CD8-positive, alpha-beta memory T cell (primary cell): ENCODE results near the gene TMEM203. TPM values are rescaled to one million over a fixed set of nuclear protein-coding genes. Genes with fewer than 3 reads are reported as not detected.

Source experiments
- CTCF ChIA-PET: fragments of 350-600 bp; sonication (Branson Sonifier 250); formaldehyde crosslinking; loops from one replicate; lab custom pipeline; 2021; ENCODE audit warnings: antibody characterized with exemption; lab: Charles Lee
- POLR2A ChIA-PET: fragments of 350-600 bp; sonication (Branson Sonifier 250); formaldehyde crosslinking; loops from one replicate; lab custom pipeline; 2021; ENCODE audit warnings: antibody characterized with exemption; lab: Charles Lee
- DNase-seq, 5 donors: peaks; one replicate each; pipeline versions ENCODE4 v3.0.0 to v3.0.0-alpha.2; 2020 to 2022; ENCODE audit warnings: mixed read lengths in 1 of 5
- H3K27ac ChIP-seq: one replicate; pipeline ENCODE4 v1.7.0; 2013; ENCODE audit warnings: low read depth, mild to moderate bottlenecking, low read length, moderate library complexity
- H3K27me3 ChIP-seq: 2 replicates; pipeline ENCODE4 v1.7.0; 2013; ENCODE audit warnings: low read length, mild to moderate bottlenecking; ENCODE audit not compliant: insufficient read depth, poor library complexity, severe bottlenecking
- H3K36me3 ChIP-seq: 2 replicates; pipeline ENCODE4 v1.7.0; 2013; ENCODE audit warnings: mild to moderate bottlenecking, low read length, moderate library complexity; ENCODE audit not compliant: insufficient read depth
- H3K4me1 ChIP-seq: 2 replicates; pipeline ENCODE4 v1.7.0; 2013; ENCODE audit warnings: mild to moderate bottlenecking, low read length, moderate library complexity; ENCODE audit not compliant: insufficient read depth
- H3K4me3 ChIP-seq: 2 replicates; pipeline ENCODE4 v1.7.0; 2013; ENCODE audit warnings: mild to moderate bottlenecking, low read length
- H3K9me3 ChIP-seq: 2 replicates; pipeline ENCODE4 v1.7.0; 2013; ENCODE audit warnings: mild to moderate bottlenecking, low read length
- H3K27ac Mint-ChIP-seq, 8 donors: one replicate each; pipeline ENCODE4 v1.8.0; 2020 to 2021; ENCODE audit warnings: mixed read lengths in 8 of 8, mild to moderate bottlenecking in 6 of 8, inconsistent platforms in 3 of 8, moderate library complexity in 3 of 8
- H3K27me3 Mint-ChIP-seq, 2 donors: one replicate each; pipeline ENCODE4 v1.8.0; 2020 to 2021; ENCODE audit warnings: mixed read lengths in 2 of 2, mild to moderate bottlenecking in 1 of 2, moderate library complexity in 1 of 2
- H3K36me3 Mint-ChIP-seq, 3 donors: one replicate each; pipeline ENCODE4 v1.8.0; 2020 to 2021; ENCODE audit warnings: mixed read lengths in 3 of 3, inconsistent platforms in 1 of 3, mild to moderate bottlenecking in 1 of 3
- H3K4me1 Mint-ChIP-seq, 3 donors: one replicate each; pipeline ENCODE4 v1.8.0; 2020 to 2021; ENCODE audit warnings: mixed read lengths in 3 of 3, inconsistent platforms in 1 of 3, mild to moderate bottlenecking in 1 of 3
- H3K4me3 Mint-ChIP-seq, 7 donors: one replicate each; pipeline ENCODE4 v1.8.0; 2020 to 2021; ENCODE audit warnings: mixed read lengths in 7 of 7, mild to moderate bottlenecking in 6 of 7, moderate library complexity in 4 of 7, inconsistent platforms in 2 of 7
- H3K9me3 Mint-ChIP-seq, 5 donors: one replicate each; pipeline ENCODE4 v1.8.0; 2020 to 2022; ENCODE audit warnings: mixed read lengths in 5 of 5, mild to moderate bottlenecking in 3 of 5, moderate library complexity in 2 of 5, inconsistent platforms in 1 of 5
- polyA plus RNA-seq: library from polyadenylated mRNA; unstranded; fragments of 300-500 nt; fragmentation: Illumina TruSeq; gene quantifications from one replicate; pipeline ENCODE4 v1.2.3, GENCODE V29; 2021
- total RNA-seq, 2 experiments: library from RNA; stranded (reverse); gene quantifications; one replicate each; pipeline ENCODE4 v1.2.3, GENCODE V29; 2021

Gene TMEM203
- total and polyA plus RNA-seq, 3 experiments from 2014 or later, result 51.5 to 134 (median 53.9) TPM

DNA sequence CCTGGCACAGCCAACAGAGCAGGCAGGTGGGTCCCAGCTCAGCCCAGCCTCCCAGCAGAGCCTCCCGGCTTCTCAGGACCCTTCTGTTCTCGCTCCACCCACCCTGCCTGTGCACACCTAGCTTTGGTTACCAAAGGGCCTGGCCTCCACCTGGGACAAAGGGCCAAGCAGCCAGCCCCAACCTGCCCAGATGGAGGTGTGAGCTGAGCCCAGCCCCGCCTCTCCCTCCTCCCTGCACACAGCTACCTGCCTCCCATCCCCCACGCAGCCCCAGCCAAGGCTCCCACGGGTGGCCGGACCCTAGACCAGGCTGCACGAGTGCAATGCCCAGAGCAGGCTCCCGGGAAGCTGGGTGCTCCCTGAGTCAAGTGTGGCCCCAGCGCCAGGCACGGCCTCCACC is 10.5 kb downstream of the TMEM203 start:
- H3K27ac Mint-ChIP-seq, result no peak overlapping the region
- H3K4me3 ChIP-seq, result no peak overlapping the region
- no peak overlapping the region for H3K4me3 Mint-ChIP-seq
- no peaks in the 10 kb centered on the region for H3K9me3 Mint-ChIP-seq
- peaks cover 0 to 8% (median 0%) of the 10 kb centered on the region in 3 donors for H3K36me3 Mint-ChIP-seq
- H3K4me1 Mint-ChIP-seq, result peaks cover 0 to 12% (median 3%) of the 10 kb centered on the region in 3 donors
- no peak overlapping the region for H3K27ac ChIP-seq
- no peaks in the 10 kb centered on the region for H3K27me3 Mint-ChIP-seq
- no peaks in the 10 kb centered on the region for H3K27me3 ChIP-seq
- peaks cover 4% of the 10 kb centered on the region for H3K36me3 ChIP-seq
- no peaks in the 10 kb centered on the region for H3K9me3 ChIP-seq
- ChIA-PET POLR2A (no interaction called here), CTCF (interaction anchor here (0.8 to 1.5 kb wide), 4 partner anchors 22 to 99 kb away, joined by 3 to 4 read pairs (median 3); no protein-coding TSS in a partner anchor)
- H3K4me1 ChIP-seq, result peaks cover 7% of the 10 kb centered on the region
- DNase-seq, result no peak

DNA sequence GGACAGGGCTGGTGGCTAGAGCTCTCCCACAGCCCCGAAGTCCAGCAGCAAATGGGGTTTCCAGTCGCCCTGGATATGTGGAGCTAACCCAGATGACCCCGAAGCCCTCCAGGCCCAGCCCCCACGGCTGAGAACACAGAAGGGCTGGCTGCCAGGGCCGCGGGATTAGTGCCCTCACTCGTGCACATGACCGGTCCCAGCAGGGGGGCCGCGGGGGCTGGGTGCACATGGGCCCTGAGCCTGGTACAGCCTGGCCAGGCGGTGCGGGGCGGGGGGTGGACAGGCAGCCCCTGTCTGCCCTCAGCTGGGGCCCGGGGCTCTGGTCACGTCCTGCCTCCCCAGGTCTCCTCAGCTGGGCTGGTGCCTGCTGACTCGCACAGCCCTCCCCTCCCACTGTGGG is 11.1 kb downstream of the TMEM203 start:
- ChIA-PET POLR2A (no interaction called here), CTCF (interaction anchor here (0.8 to 1.5 kb wide), 3 partner anchors 22 to 42 kb away, joined by 3 to 4 read pairs (median 3); no protein-coding TSS in a partner anchor)
- H3K27me3 ChIP-seq, result no peaks in the 10 kb centered on the region
- no peaks in the 10 kb centered on the region for H3K27me3 Mint-ChIP-seq
- no peaks in the 10 kb centered on the region for H3K9me3 Mint-ChIP-seq
- H3K4me3 Mint-ChIP-seq, result no peak overlapping the region
- H3K4me1 Mint-ChIP-seq, result peaks cover 4 to 13% (median 4%) of the 10 kb centered on the region in 3 donors
- no peaks in the 10 kb centered on the region for H3K9me3 ChIP-seq
- DNase-seq, result no peak
- H3K27ac Mint-ChIP-seq, result no peak overlapping the region
- no peak overlapping the region for H3K27ac ChIP-seq
- H3K4me3 ChIP-seq, result no peak overlapping the region
- H3K4me1 ChIP-seq, result peaks cover 8% of the 10 kb centered on the region
- H3K36me3 ChIP-seq, result peaks cover 4% of the 10 kb centered on the region
- peaks cover 0 to 11% (median 0%) of the 10 kb centered on the region in 3 donors for H3K36me3 Mint-ChIP-seq

DNA sequence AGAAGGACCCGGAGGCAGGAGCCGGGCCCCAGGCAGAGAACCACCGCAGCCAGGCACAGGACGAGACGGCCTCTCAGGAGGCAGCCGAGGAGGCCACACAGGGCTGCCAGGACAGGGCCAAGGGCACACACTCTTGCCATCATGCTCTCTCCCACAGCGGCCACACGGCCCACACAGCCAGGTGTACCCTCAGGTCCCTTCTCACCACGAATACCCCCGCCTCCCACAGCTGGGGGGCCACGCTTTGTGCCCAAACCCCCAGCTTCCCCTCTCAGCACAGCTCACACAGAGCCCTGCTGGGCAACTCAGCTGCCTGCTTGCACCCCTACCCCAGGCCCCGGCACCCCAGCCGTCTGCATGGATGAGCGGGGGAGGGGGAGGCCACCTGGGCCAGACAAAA is 11.7 kb downstream of the TMEM203 start:
- Mint-ChIP-seq H3K27me3 (no peaks in the 10 kb centered on the region), H3K27ac (no peak overlapping the region), H3K4me3 (peak overlapping the region in 1 of 7 donors; percentile 50), H3K4me1 (peaks cover 9 to 19% (median 10%) of the 10 kb centered on the region in 3 donors), H3K9me3 (no peaks in the 10 kb centered on the region), H3K36me3 (peaks cover 0 to 16% (median 0%) of the 10 kb centered on the region in 3 donors)
- Histone ChIP-seq H3K27me3 (no peaks in the 10 kb centered on the region), H3K27ac (no peak overlapping the region), H3K36me3 (peaks cover 4% of the 10 kb centered on the region), H3K4me1 (peaks cover 12% of the 10 kb centered on the region), H3K9me3 (no peaks in the 10 kb centered on the region), H3K4me3 (no peak overlapping the region)
- ChIA-PET POLR2A (no interaction called here), CTCF (interaction anchor here (1.5 kb wide), 1 partner anchor 43 kb away, joined by 4 read pairs; no protein-coding TSS in a partner anchor)
- no peak for DNase-seq

DNA sequence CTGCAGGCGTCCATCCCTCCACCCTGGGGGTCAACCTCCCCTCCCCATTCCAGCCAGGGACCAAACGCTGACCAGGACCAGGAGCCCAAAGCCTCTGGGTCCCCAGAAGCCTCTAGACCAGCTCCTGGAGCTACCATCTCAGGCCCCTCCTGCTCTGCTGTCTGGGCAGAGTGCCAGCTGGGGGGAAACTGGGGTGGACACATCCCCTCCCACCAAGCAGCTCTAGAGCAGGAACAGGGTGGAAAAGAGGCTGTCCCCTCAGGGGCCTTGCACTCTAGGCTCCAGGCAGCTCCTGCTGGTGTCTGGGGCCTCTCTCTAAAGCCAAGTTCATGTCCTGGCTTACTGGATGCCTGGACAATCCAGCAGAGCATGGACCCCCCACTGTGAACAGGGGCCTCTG is 12.6 kb downstream of the TMEM203 start:
- Histone ChIP-seq H3K36me3 (peaks cover 4% of the 10 kb centered on the region), H3K4me1 (peaks cover 13% of the 10 kb centered on the region), H3K4me3 (no peak overlapping the region), H3K27ac (no peak overlapping the region), H3K27me3 (no peaks in the 10 kb centered on the region), H3K9me3 (no peaks in the 10 kb centered on the region)
- Mint-ChIP-seq H3K9me3 (no peaks in the 10 kb centered on the region), H3K27me3 (no peaks in the 10 kb centered on the region), H3K36me3 (peaks cover 0 to 22% (median 0%) of the 10 kb centered on the region in 3 donors), H3K4me3 (peak overlapping the region in 1 of 7 donors; percentile 24), H3K27ac (no peak overlapping the region), H3K4me1 (peaks cover 10 to 24% (median 10%) of the 10 kb centered on the region in 3 donors)
- no peak for DNase-seq
- ChIA-PET POLR2A (interaction anchor here (1.4 kb wide), 1 partner anchor 63 kb away, joined by 9 read pairs; no protein-coding TSS in a partner anchor), CTCF (interaction anchor here (1.0 to 2.0 kb wide), 2 partner anchors 97 to 359 kb away, joined by 3 to 5 read pairs; partner anchors contain the start of gene MRPL41)

DNA sequence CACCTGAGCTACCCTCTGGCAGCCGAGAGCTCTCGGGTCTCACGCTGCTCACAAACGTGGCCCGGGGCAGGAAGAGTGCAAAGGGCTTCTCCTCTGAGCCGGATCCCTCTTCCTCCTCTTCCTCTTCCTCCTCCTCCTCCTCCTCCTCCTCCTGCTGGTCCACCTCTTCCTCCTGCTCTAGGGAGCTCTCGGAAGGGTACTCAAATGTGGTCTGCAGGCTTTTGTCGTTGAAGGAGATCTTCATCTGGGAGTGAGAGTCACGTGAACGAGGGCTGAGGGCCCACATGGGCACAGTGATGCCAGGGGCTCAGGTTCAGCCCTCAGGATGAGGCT is 13.0 kb downstream of the TMEM203 start:
- POLR2A ChIA-PET, result interaction anchor here (1.4 kb wide), 1 partner anchor 63 kb away, joined by 9 read pairs; no protein-coding TSS in a partner anchor
- CTCF ChIA-PET, result interaction anchor here (1.0 to 2.0 kb wide), 3 partner anchors 27 to 360 kb away, joined by 3 to 5 read pairs (median 3); partner anchors contain the start of gene MRPL41
- peaks cover 4% of the 10 kb centered on the region for H3K36me3 ChIP-seq
- peaks cover 17% of the 10 kb centered on the region for H3K4me1 ChIP-seq
- H3K27me3 Mint-ChIP-seq, result no peaks in the 10 kb centered on the region
- H3K27me3 ChIP-seq, result no peaks in the 10 kb centered on the region
- no peak overlapping the region for H3K27ac ChIP-seq
- H3K9me3 Mint-ChIP-seq, result no peaks in the 10 kb centered on the region
- peak overlapping the region in 1 of 7 donors; percentile 24 for H3K4me3 Mint-ChIP-seq
- H3K4me1 Mint-ChIP-seq, result peaks cover 14 to 28% (median 14%) of the 10 kb centered on the region in 3 donors
- no peak overlapping the region for H3K4me3 ChIP-seq
- DNase-seq, result no peak
- no peaks in the 10 kb centered on the region for H3K9me3 ChIP-seq
- H3K27ac Mint-ChIP-seq, result no peak overlapping the region
- H3K36me3 Mint-ChIP-seq, result peaks cover 0 to 26% (median 2%) of the 10 kb centered on the region in 3 donors

DNA sequence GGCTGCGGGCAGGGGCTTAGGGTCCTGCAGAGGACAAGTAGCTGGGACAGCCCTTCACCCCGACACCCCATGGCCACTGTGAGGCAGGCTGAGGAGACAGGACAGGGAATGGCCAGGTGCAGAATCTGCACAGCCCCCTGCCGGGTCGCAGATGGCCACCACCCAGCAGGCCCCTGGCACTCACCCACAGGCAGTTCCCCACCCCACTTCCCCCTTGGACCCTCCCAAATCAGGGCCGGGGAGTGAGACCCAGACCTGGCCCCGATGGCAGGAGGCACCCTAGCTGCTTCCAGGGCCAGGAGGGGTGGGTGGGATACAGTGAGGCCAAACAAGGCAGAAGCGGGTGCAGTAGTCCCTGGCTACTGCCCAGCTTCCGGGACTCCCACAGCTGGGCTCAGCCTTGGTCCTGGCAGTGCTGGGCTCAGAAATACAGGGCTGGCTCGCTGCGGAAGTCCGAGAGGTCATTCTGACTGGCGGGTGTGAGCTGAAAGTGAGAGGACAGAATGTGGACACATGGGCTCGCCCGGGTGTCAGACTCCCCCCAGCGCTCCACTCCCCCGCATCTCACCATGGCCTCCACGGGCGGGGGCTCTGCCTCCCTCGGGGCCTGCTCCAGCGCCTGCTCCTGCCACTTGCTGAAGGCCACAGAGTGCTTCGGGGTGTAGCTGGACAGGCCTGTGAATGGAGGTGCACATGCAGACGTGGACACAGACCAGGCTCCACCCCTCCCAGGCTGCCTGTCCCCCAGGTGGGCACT is 13.6 kb downstream of the TMEM203 start:
- Histone ChIP-seq H3K4me1 (peaks cover 22% of the 10 kb centered on the region), H3K9me3 (no peaks in the 10 kb centered on the region), H3K27me3 (no peaks in the 10 kb centered on the region), H3K36me3 (peaks cover 4% of the 10 kb centered on the region), H3K27ac (no peak overlapping the region), H3K4me3 (no peak overlapping the region)
- ChIA-PET POLR2A (interaction anchor here (0.6 to 1.4 kb wide), 3 partner anchors 35 to 1100 kb away, joined by 3 to 9 read pairs (median 4); no protein-coding TSS in a partner anchor), CTCF (interaction anchor here (1.0 to 2.0 kb wide), 3 partner anchors 27 to 360 kb away, joined by 3 to 5 read pairs (median 3); partner anchors contain the start of gene MRPL41)
- Mint-ChIP-seq H3K4me1 (peaks cover 19 to 34% (median 19%) of the 10 kb centered on the region in 3 donors), H3K27me3 (no peaks in the 10 kb centered on the region), H3K27ac (peak overlapping the region in 1 of 8 donors; percentile 80), H3K4me3 (no peak overlapping the region), H3K9me3 (no peaks in the 10 kb centered on the region), H3K36me3 (peaks cover 0 to 28% (median 2%) of the 10 kb centered on the region in 3 donors)
- no peak for DNase-seq

DNA sequence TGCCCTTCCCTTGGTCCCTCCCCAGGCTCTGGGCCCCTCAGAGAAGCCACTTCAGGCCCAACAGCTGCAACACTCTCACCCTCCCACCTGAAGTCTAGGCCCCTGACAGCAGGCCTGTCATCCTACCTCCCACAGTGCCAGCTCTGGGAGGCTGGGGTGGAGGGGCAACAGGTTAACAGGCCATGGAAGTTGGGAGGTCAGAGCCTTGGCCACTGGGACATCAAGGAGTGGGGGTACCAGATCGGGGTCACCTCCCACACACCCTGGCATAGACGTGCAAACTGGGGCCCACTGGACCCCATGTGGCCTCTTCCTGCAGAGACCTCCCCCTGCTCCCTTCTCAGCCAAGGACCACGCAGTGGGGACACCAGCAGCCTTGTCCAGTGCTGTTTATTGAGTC is 14.2 kb downstream of the TMEM203 start:
- ChIA-PET CTCF (interaction anchor here (2.0 kb wide), 1 partner anchor 95 kb away, joined by 5 read pairs; no protein-coding TSS in a partner anchor), POLR2A (interaction anchor here (0.6 kb wide), 2 partner anchors 35 to 1100 kb away, joined by 3 to 4 read pairs; no protein-coding TSS in a partner anchor)
- no peaks in the 10 kb centered on the region for H3K27me3 ChIP-seq
- H3K9me3 ChIP-seq, result no peaks in the 10 kb centered on the region
- H3K27ac Mint-ChIP-seq, result peak overlapping the region in 3 of 8 donors; percentile 77 to 85 (median 80)
- H3K4me1 ChIP-seq, result peaks cover 29% of the 10 kb centered on the region
- no peak for DNase-seq
- H3K4me3 Mint-ChIP-seq, result peak overlapping the region in 3 of 7 donors; percentile 37 to 81 (median 72)
- H3K9me3 Mint-ChIP-seq, result no peaks in the 10 kb centered on the region
- peaks cover 24 to 40% (median 24%) of the 10 kb centered on the region in 3 donors for H3K4me1 Mint-ChIP-seq
- H3K36me3 Mint-ChIP-seq, result peaks cover 0 to 34% (median 2%) of the 10 kb centered on the region in 3 donors
- no peaks in the 10 kb centered on the region for H3K27me3 Mint-ChIP-seq
- H3K36me3 ChIP-seq, result peaks cover 4% of the 10 kb centered on the region
- H3K4me3 ChIP-seq, result no peak overlapping the region
- no peak overlapping the region for H3K27ac ChIP-seq
